Upper lobe of left lung (tissue), 6 donors: Measurements from ENCODE around the gene ROCK2. TPM values are rescaled to one million over a fixed set of nuclear protein-coding genes. Genes with fewer than 3 reads are reported as not detected.

ENCODE experiments used
- ATAC-seq, 2 donors: fragments of 200-7000 bp; cut with Tn5 transposase; one replicate each; pipeline ENCODE4 v1.9.1; 2022; ENCODE audit warnings: mild to moderate bottlenecking in 2 of 2, moderate library complexity in 2 of 2; ENCODE audit not compliant: low FRiP score in 2 of 2
- DNase-seq, 2 donors: peaks; one replicate each; pipeline ENCODE4 v3.0.0-alpha.2; 2019 to 2020
- H3K27ac ChIP-seq, 4 donors: fragments of 200-600 bp; sonication (generic); one replicate each; pipeline ENCODE4 v1.5.1; 2016 to 2019
- H3K27me3 ChIP-seq, 4 donors: fragments of 200-600 bp; sonication (generic); one replicate each; pipeline ENCODE4 v1.5.1; 2017 to 2019
- H3K36me3 ChIP-seq, 4 donors: fragments of 200-600 bp; sonication (generic); one replicate each; pipeline ENCODE4 v1.5.1; 2016 to 2019
- H3K4me1 ChIP-seq, 4 donors: fragments of 200-600 bp; sonication (generic); one replicate each; pipeline ENCODE4 v1.5.1; 2018 to 2019
- H3K4me3 ChIP-seq, 4 donors: fragments of 200-600 bp; sonication (generic); one replicate each; pipeline ENCODE4 v1.5.1; 2017 to 2019; ENCODE audit warnings: mild to moderate bottlenecking in 2 of 4, moderate library complexity in 1 of 4
- H3K9me3 ChIP-seq, 4 donors: fragments of 200-600 bp; sonication (generic); one replicate each; pipeline ENCODE4 v1.5.1; 2018 to 2019
- CTCF ChIP-seq, 6 experiments: fragments of 450-650 bp in 4 of 6; fragments of 200-600 bp in 2 of 6; sonication (generic) in 2 of 6; IDR thresholded peaks; one replicate each; pipeline ENCODE4 v1.5.1; 2016 to 2019; ENCODE audit warnings: antibody characterized with exemption in 6 of 6
- EP300 ChIP-seq, 4 donors: sonication (generic); formaldehyde crosslinking; IDR thresholded peaks; one replicate each; pipeline ENCODE4 v1.5.1; 2017; ENCODE audit warnings: antibody characterized with exemption in 4 of 4, control low read depth in 2 of 4
- POLR2A ChIP-seq, 4 donors: fragments of 450-650 bp; IDR thresholded peaks; one replicate each; pipeline ENCODE4 v1.5.1; 2016 to 2017; ENCODE audit warnings: antibody characterized with exemption in 4 of 4, mild to moderate bottlenecking in 2 of 4
- POLR2AphosphoS5 ChIP-seq, 2 donors: sonication (generic); formaldehyde crosslinking; IDR thresholded peaks; one replicate each; pipeline ENCODE4 v1.5.1; 2017; ENCODE audit warnings: antibody characterized with exemption in 2 of 2
- whole genome bisulfite sequencing, 2 donors: methylation state at CpG; one replicate each; pipeline ENCODE4 v1.1.5; 2017 to 2018; 5-methylcytosine and 5-hydroxymethylcytosine counted together
- total RNA-seq, 6 donors: library from RNA; depleted of rRNA in 4 of 6; stranded (reverse); fragments of >200 nt in 4 of 6; gene quantifications; one replicate each; pipeline versions ENCODE4 v1.1.0 to v1.2.1, GENCODE V29; 2016 to 2021
- donor health status: DM: no; HTN: no; CAD: no; lungs with moderate emphysema.
- donor health status: DM: no; HTN: yes; CAD: no; lungs with severe emphysema.

Gene ROCK2
- total RNA-seq, 6 donors from 2014 or later: 37.6 to 99.7 (median 56.2) TPM

GRCh38 chr2:11339508-11340083, 4.8 kb downstream of the ROCK2 start:
- peak overlapping the region in 1 of 4 donors; percentile 4 for H3K4me3 ChIP-seq

GRCh38 chr2:11338580-11338979, 5.9 kb downstream of the ROCK2 start:
- Histone ChIP-seq H3K4me1 (peaks cover 19 to 49% (median 32%) of the 10 kb centered on the region in 4 donors), H3K27me3 (no peaks in the 10 kb centered on the region), H3K9me3 (no peaks in the 10 kb centered on the region), H3K27ac (no peak overlapping the region), H3K36me3 (no peaks in the 10 kb centered on the region), H3K4me3 (no peak overlapping the region)
- ATAC-seq (no peak), DNase-seq (no peak)
- TF ChIP-seq EP300 (IDR thresholded peaks at IDR 0.05): no peak
- no peak for TF ChIP-seq POLR2A (IDR thresholded peaks at IDR 0.05)
- no peak for TF ChIP-seq POLR2AphosphoS5 (IDR thresholded peaks at IDR 0.05)
- TF ChIP-seq CTCF (IDR thresholded peaks at IDR 0.05): no peak
- WGBS, 2 donors: 88 to 93% methylated on average over 5 of the region's 5 CpGs

More at GRCh38 chr2:11339508-11340083, 4.8 kb downstream of the ROCK2 start:
- no peak overlapping the region for H3K27ac ChIP-seq
- H3K9me3 ChIP-seq: no peaks in the 10 kb centered on the region
- H3K27me3 ChIP-seq: no peaks in the 10 kb centered on the region
- DNase-seq: no peak
- no peak for TF ChIP-seq EP300 (IDR thresholded peaks at IDR 0.05)
- no peak for TF ChIP-seq POLR2AphosphoS5 (IDR thresholded peaks at IDR 0.05)
- TF ChIP-seq POLR2A (IDR thresholded peaks at IDR 0.05): no peak
- TF ChIP-seq CTCF (IDR thresholded peaks at IDR 0.05): no peak
- no peaks in the 10 kb centered on the region for H3K36me3 ChIP-seq
- 78 to 79% methylated on average over 6 of the region's 6 CpGs for WGBS, 2 donors
- H3K4me1 ChIP-seq: peaks cover 13 to 41% (median 25%) of the 10 kb centered on the region in 4 donors
- no peak for ATAC-seq

- H3K27ac ChIP-seq: no peak overlapping the region
- H3K36me3 ChIP-seq: no peaks in the 10 kb centered on the region
- no peak for DNase-seq
- no peaks in the 10 kb centered on the region for H3K27me3 ChIP-seq
- no peak overlapping the region for H3K4me3 ChIP-seq
- 92 to 93% methylated on average over 2 of the region's 2 CpGs for WGBS, 2 donors
- no peak for ATAC-seq
- TF ChIP-seq POLR2A (IDR thresholded peaks at IDR 0.05): no peak
- H3K9me3 ChIP-seq: no peaks in the 10 kb centered on the region
- peaks cover 21 to 47% (median 34%) of the 10 kb centered on the region in 4 donors for H3K4me1 ChIP-seq
Measured at GRCh38 chr2:11337909-11338308, 6.5 kb downstream of the ROCK2 start.

- WGBS, 2 donors: 85 to 100% methylated on average over 1 of the region's 1 CpG
- no peak overlapping the region for H3K27ac ChIP-seq
- H3K27me3 ChIP-seq: no peaks in the 10 kb centered on the region
- DNase-seq: no peak
- no peak for TF ChIP-seq EP300 (IDR thresholded peaks at IDR 0.05)
- TF ChIP-seq POLR2AphosphoS5 (IDR thresholded peaks at IDR 0.05): no peak
- no peak for TF ChIP-seq CTCF (IDR thresholded peaks at IDR 0.05)
- TF ChIP-seq POLR2A (IDR thresholded peaks at IDR 0.05): no peak
- ATAC-seq: no peak
- H3K4me1 ChIP-seq: peaks cover 10 to 30% (median 24%) of the 10 kb centered on the region in 4 donors
- H3K36me3 ChIP-seq: no peaks in the 10 kb centered on the region
- no peak overlapping the region for H3K4me3 ChIP-seq
- H3K9me3 ChIP-seq: no peaks in the 10 kb centered on the region
Measured at GRCh38 chr2:11336189-11336588, 8.2 kb downstream of the ROCK2 start.

- WGBS, 2 donors: 61 to 68% methylated on average over 2 of the region's 2 CpGs
- no peak overlapping the region for H3K27ac ChIP-seq
- peaks cover 11 to 15% (median 13%) of the 10 kb centered on the region in 4 donors for H3K4me1 ChIP-seq
- no peaks in the 10 kb centered on the region for H3K27me3 ChIP-seq
- no peak for TF ChIP-seq POLR2AphosphoS5 (IDR thresholded peaks at IDR 0.05)
- no peak for TF ChIP-seq POLR2A (IDR thresholded peaks at IDR 0.05)
- TF ChIP-seq CTCF (IDR thresholded peaks at IDR 0.05): no peak
- no peak for TF ChIP-seq EP300 (IDR thresholded peaks at IDR 0.05)
- no peaks in the 10 kb centered on the region for H3K9me3 ChIP-seq
- ATAC-seq (no peak), DNase-seq (no peak)
- no peaks in the 10 kb centered on the region for H3K36me3 ChIP-seq
- H3K4me3 ChIP-seq: no peak overlapping the region
Measured at GRCh38 chr2:11333427-11334183, 10.8 kb downstream of the ROCK2 start.
